Breast epithelium (tissue), 3 donors: Measurements from ENCODE around the gene APBB1.

Source experiments
- CTCF ChIP-seq, 3 donors: fragments of 450-650 bp; IDR thresholded peaks; one replicate each; pipeline ENCODE4 v1.5.1; 2016 to 2017; ENCODE audit warnings: antibody characterized with exemption in 3 of 3, mild to moderate bottlenecking in 3 of 3, moderate library complexity in 3 of 3
- POLR2A ChIP-seq: fragments of 450-650 bp; IDR thresholded peaks from one replicate; pipeline ENCODE4 v1.6.1; 2016; ENCODE audit warnings: antibody characterized with exemption, mild to moderate bottlenecking, moderate library complexity

GRCh38 chr11:6362185-6362872, 56.6 kb downstream of the APBB1 start:
- TF ChIP-seq CTCF (IDR thresholded peaks at IDR 0.05) (no peak), POLR2A (no peak)
